ENCODE results near the gene IL1RAPL2.

IL1RAPL2 gene

DNA sequence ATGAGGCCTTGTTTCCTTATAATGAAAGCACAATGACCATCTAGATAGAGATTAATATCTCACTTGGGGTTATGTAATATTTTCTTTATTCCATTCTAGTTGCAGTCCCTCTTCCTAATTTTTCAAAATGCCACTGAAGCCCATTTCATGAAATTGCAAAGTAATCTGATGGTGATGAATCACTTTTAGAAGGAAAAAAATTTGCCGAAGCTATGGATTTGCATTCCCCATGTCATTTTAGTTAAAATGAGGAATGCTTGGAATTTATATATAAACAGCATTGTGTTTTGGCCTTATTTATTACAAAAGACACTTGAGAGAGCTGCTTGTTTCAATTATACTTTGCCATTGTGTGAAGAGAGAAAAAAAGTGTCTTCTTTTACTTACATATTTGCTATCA is 896.2 kb downstream of the IL1RAPL2 start:
- H3K27me3 ChIP-seq: no peaks in the 10 kb centered on the region
- H4K20me1 ChIP-seq: no peaks in the 10 kb centered on the region
- no peak overlapping the region for H3K4me3 ChIP-seq
- H3K9ac ChIP-seq: no peak overlapping the region
- H3K27ac ChIP-seq: no peak overlapping the region
- no peak overlapping the region for H3K4me2 ChIP-seq
- no peak for TF ChIP-seq Cebpa-rat (IDR thresholded peaks at IDR 0.05)
- H3K36me3 ChIP-seq: no peaks in the 10 kb centered on the region
- H3K4me1 ChIP-seq: no peaks in the 10 kb centered on the region
- H3K9me3 ChIP-seq: no peaks in the 10 kb centered on the region

DNA sequence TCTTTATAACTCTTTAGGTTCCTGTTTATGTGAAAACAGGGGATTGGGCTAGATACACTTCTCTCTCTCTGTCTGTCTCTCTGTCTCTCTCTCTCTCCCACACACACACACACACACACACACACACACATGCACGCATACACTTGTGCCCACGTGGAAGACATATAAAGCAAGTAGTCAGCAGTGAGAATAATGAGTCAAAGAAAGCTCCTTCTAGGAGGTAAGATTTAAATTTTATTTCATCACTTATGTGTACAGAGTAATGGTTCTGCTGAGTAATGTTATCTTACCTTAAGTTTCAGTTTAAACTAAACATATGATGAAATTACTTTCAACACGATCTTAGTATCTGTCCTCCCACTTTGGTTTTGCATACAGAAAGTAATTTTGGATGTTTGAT is 897.5 kb downstream of the IL1RAPL2 start:
- Histone ChIP-seq H4K20me1 (no peaks in the 10 kb centered on the region), H3K27me3 (no peaks in the 10 kb centered on the region), H3K27ac (no peak overlapping the region), H3K4me3 (no peak overlapping the region), H3K9ac (no peak overlapping the region), H3K9me3 (no peaks in the 10 kb centered on the region), H3K36me3 (no peaks in the 10 kb centered on the region), H3K4me1 (no peaks in the 10 kb centered on the region), H3K4me2 (no peak overlapping the region)
- TF ChIP-seq Cebpa-rat (IDR thresholded peaks at IDR 0.05): no peak

DNA sequence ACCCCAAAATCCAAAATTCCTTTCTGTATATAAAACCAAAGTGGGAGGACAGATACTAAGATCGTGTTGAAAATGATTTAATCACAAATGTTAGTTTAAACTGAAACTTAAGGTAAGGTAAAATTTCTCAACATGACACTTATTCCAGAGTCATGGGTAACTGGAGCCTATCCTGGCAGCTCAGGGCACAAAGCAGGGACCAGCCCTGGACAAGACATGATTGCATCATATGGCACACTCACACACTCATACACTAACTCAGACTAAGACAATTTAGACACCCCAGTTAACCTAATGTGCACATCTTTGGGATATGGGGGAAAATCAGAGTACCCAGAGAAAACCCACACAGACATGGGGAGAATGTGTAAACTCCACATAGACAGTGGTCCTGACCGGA is 898.6 kb downstream of the IL1RAPL2 start:
- H3K9me3 ChIP-seq: no peaks in the 10 kb centered on the region
- H3K9ac ChIP-seq: no peak overlapping the region
- no peaks in the 10 kb centered on the region for H3K36me3 ChIP-seq
- TF ChIP-seq Cebpa-rat (IDR thresholded peaks at IDR 0.05): no peak
- H4K20me1 ChIP-seq: no peaks in the 10 kb centered on the region
- H3K4me1 ChIP-seq: no peaks in the 10 kb centered on the region
- H3K27ac ChIP-seq: no peak overlapping the region
- H3K27me3 ChIP-seq: no peaks in the 10 kb centered on the region
- no peak overlapping the region for H3K4me3 ChIP-seq
- H3K4me2 ChIP-seq: no peak overlapping the region

- TF ChIP-seq Cebpa-rat (IDR thresholded peaks at IDR 0.05): no peak
- Histone ChIP-seq H4K20me1 (no peaks in the 10 kb centered on the region), H3K4me3 (no peak overlapping the region), H3K4me1 (no peaks in the 10 kb centered on the region), H3K9ac (no peak overlapping the region), H3K9me3 (no peaks in the 10 kb centered on the region), H3K27me3 (no peaks in the 10 kb centered on the region), H3K36me3 (no peaks in the 10 kb centered on the region), H3K4me2 (no peak overlapping the region), H3K27ac (no peak overlapping the region)
These were observed 902.7 kb downstream of the IL1RAPL2 start for GRCh38 chrX:105468741-105469140.

DNA sequence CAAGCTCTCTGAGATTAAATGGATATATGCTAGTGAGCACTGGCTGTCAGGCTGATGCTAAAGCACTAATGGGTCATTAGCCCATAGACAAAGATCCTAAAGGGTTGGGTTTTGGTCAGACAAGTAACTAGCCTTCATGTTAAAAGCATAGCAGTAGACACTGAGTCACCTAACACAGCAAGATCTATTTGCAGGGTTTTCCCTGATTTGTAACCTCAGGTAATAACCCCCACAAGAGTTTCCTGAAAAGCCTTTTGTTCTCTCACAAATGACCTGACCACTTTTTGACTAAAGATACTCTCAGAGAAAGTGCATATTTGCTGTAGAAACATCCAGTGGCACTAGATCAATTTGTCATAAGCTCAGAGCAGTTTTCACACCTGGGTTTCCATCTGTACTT is 905.6 kb downstream of the IL1RAPL2 start:
- H3K4me3 ChIP-seq: no peak overlapping the region
- no peak overlapping the region for H3K4me2 ChIP-seq
- no peaks in the 10 kb centered on the region for H3K27me3 ChIP-seq
- H4K20me1 ChIP-seq: no peaks in the 10 kb centered on the region
- H3K36me3 ChIP-seq: no peaks in the 10 kb centered on the region
- TF ChIP-seq Cebpa-rat (IDR thresholded peaks at IDR 0.05): no peak
- no peak overlapping the region for H3K9ac ChIP-seq
- no peaks in the 10 kb centered on the region for H3K4me1 ChIP-seq
- no peak overlapping the region for H3K27ac ChIP-seq
- H3K9me3 ChIP-seq: no peaks in the 10 kb centered on the region

DNA sequence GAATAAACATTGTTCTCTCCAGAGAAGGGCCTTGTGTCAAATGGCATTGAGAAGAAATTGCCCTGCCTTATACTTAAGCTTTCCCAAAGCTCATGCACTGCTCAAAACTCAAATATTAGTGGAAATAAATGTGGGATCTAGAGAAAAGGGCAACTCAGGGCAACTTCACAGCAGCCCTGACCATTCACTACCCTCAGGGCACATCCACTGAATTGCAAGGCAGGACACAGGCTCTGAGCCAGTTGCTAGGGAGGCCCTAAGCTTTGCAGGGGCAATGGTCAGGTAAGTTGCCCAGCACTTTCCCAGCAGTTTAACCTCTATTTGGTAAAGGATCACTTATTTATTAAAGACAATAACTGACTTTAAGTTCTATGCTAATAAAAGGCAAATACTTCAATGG is 909.8 kb downstream of the IL1RAPL2 start:
- Histone ChIP-seq H4K20me1 (no peaks in the 10 kb centered on the region), H3K4me1 (no peaks in the 10 kb centered on the region), H3K9ac (no peak overlapping the region), H3K36me3 (no peaks in the 10 kb centered on the region), H3K27ac (no peak overlapping the region), H3K27me3 (no peaks in the 10 kb centered on the region), H3K4me3 (no peak overlapping the region), H3K4me2 (no peak overlapping the region), H3K9me3 (no peaks in the 10 kb centered on the region)
- no peak for TF ChIP-seq Cebpa-rat (IDR thresholded peaks at IDR 0.05)

DNA sequence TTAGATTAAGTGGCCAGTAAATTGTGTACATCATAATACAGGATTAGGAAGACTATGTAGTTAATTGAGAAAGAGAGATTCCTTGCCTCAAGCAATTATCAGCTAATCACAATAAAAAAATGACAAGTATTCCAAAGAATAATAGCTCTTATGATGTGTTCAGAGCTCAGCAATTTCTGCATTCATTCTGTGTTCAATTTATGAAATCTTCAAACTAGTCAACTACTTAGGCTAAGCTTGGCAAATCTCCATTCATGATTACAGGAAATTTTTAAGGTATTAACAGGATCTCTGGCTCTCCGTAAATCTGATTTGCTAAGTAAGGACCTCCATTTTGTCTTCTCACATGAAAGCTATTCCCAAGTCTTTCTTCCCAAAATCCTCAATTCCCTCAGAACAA is 911.4 kb downstream of the IL1RAPL2 start:
- H3K27ac ChIP-seq: no peak overlapping the region
- no peaks in the 10 kb centered on the region for H3K4me1 ChIP-seq
- no peak overlapping the region for H3K4me2 ChIP-seq
- H3K9me3 ChIP-seq: no peaks in the 10 kb centered on the region
- no peaks in the 10 kb centered on the region for H4K20me1 ChIP-seq
- no peaks in the 10 kb centered on the region for H3K36me3 ChIP-seq
- no peak overlapping the region for H3K9ac ChIP-seq
- no peaks in the 10 kb centered on the region for H3K27me3 ChIP-seq
- no peak for TF ChIP-seq Cebpa-rat (IDR thresholded peaks at IDR 0.05)
- H3K4me3 ChIP-seq: no peak overlapping the region

GRCh38 chrX:105480646-105481310 is 914.8 kb downstream of the IL1RAPL2 start:
- H3K4me3 ChIP-seq: no peak overlapping the region

GRCh38 chrX:105483011-105483410 is 917.0 kb downstream of the IL1RAPL2 start:
- TF ChIP-seq Cebpa-rat (IDR thresholded peaks at IDR 0.05): no peak
- Histone ChIP-seq H3K4me3 (no peak overlapping the region), H3K9ac (no peak overlapping the region), H3K27me3 (no peaks in the 10 kb centered on the region), H3K9me3 (no peaks in the 10 kb centered on the region), H4K20me1 (no peaks in the 10 kb centered on the region), H3K4me1 (no peaks in the 10 kb centered on the region), H3K27ac (no peak overlapping the region), H3K36me3 (no peaks in the 10 kb centered on the region), H3K4me2 (no peak overlapping the region)

More at GRCh38 chrX:105480646-105481310, 914.8 kb downstream of the IL1RAPL2 start:
- TF ChIP-seq Cebpa-rat (IDR thresholded peaks at IDR 0.05): no peak
- Histone ChIP-seq H4K20me1 (no peaks in the 10 kb centered on the region), H3K9ac (no peak overlapping the region), H3K9me3 (no peaks in the 10 kb centered on the region), H3K4me1 (no peaks in the 10 kb centered on the region), H3K4me2 (no peak overlapping the region), H3K27ac (no peak overlapping the region), H3K27me3 (no peaks in the 10 kb centered on the region), H3K36me3 (no peaks in the 10 kb centered on the region)

GRCh38 chrX:105488716-105489115 is 922.7 kb downstream of the IL1RAPL2 start:
- Histone ChIP-seq H3K9me3 (no peaks in the 10 kb centered on the region), H3K4me2 (no peak overlapping the region), H3K27me3 (no peaks in the 10 kb centered on the region), H3K4me3 (no peak overlapping the region), H3K27ac (no peak overlapping the region), H3K4me1 (no peaks in the 10 kb centered on the region), H3K36me3 (no peaks in the 10 kb centered on the region), H4K20me1 (no peaks in the 10 kb centered on the region), H3K9ac (no peak overlapping the region)
- TF ChIP-seq Cebpa-rat (IDR thresholded peaks at IDR 0.05): no peak

GRCh38 chrX:105495376-105495775 is 929.4 kb downstream of the IL1RAPL2 start:
- H4K20me1 ChIP-seq: no peaks in the 10 kb centered on the region
- H3K4me2 ChIP-seq: no peak overlapping the region
- H3K27me3 ChIP-seq: no peaks in the 10 kb centered on the region
- no peak for TF ChIP-seq Cebpa-rat (IDR thresholded peaks at IDR 0.05)
- no peak overlapping the region for H3K27ac ChIP-seq
- H3K9ac ChIP-seq: no peak overlapping the region
- no peaks in the 10 kb centered on the region for H3K9me3 ChIP-seq
- no peak overlapping the region for H3K4me3 ChIP-seq
- H3K36me3 ChIP-seq: no peaks in the 10 kb centered on the region
- no peaks in the 10 kb centered on the region for H3K4me1 ChIP-seq
